NB4 (cell line): ENCODE data around the gene ZBP1.
A peak's percentile ranks its signal among the peaks of the same experiment; 100 is the strongest.

Experiments used
- DNase-seq: peaks from one replicate; pipeline ENCODE4 v3.0.0; 2010; ENCODE audit warnings: low read depth
- H3K4me3 ChIP-seq: one replicate; pipeline ENCODE4 v1.5.1; 2011; ENCODE audit warnings: mild to moderate bottlenecking, low read depth, low read length, moderate library complexity
- MYC ChIP-seq: IDR thresholded peaks from 2 replicates; pipeline ENCODE4 v1.6.1; 2011; ENCODE audit warnings: low read depth, low read length
- POLR2A ChIP-seq: IDR thresholded peaks from 2 replicates; pipeline ENCODE4 v1.6.1; 2011; ENCODE audit warnings: mild to moderate bottlenecking; ENCODE audit not compliant: insufficient read length; ENCODE audit errors: extremely low read depth
- TF ChIP-seq, protein P1 (sequence below): IDR thresholded peaks from 2 replicates; pipeline ENCODE4 v1.6.1; 2011; ENCODE audit warnings: low read depth, low read length
- TF ChIP-seq, protein P2 (sequence below): IDR thresholded peaks from one replicate; pipeline ENCODE4 v1.5.1; 2012; ENCODE audit warnings: low read depth, low read length

The ZBP1 gene

DNA sequence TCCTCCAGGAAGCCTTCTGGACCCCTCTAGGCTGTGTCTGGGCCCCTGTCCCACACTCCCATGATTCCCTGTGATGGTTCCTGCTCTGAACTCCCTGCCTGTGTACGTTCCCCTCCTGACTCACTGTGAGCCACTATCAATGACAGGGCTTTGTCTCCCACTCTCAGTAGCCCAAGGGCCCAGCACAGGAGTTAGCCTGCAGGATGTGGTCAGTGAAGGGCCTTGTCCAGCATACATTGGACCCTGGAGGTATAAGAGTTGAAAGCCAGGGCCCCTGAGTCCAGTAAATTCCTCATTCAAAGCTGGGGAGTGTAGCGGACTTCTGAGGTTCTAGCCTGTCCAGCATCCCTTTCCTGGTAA, 19.0 kb downstream of the ZBP1 start:
- no peak overlapping the region for H3K4me3 ChIP-seq
- no peak for DNase-seq
- TF ChIP-seq, protein P1, sequence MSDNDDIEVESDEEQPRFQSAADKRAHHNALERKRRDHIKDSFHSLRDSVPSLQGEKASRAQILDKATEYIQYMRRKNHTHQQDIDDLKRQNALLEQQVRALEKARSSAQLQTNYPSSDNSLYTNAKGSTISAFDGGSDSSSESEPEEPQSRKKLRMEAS = no peak
- TF ChIP-seq POLR2A = no peak
- TF ChIP-seq, protein P2, sequence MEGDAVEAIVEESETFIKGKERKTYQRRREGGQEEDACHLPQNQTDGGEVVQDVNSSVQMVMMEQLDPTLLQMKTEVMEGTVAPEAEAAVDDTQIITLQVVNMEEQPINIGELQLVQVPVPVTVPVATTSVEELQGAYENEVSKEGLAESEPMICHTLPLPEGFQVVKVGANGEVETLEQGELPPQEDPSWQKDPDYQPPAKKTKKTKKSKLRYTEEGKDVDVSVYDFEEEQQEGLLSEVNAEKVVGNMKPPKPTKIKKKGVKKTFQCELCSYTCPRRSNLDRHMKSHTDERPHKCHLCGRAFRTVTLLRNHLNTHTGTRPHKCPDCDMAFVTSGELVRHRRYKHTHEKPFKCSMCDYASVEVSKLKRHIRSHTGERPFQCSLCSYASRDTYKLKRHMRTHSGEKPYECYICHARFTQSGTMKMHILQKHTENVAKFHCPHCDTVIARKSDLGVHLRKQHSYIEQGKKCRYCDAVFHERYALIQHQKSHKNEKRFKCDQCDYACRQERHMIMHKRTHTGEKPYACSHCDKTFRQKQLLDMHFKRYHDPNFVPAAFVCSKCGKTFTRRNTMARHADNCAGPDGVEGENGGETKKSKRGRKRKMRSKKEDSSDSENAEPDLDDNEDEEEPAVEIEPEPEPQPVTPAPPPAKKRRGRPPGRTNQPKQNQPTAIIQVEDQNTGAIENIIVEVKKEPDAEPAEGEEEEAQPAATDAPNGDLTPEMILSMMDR = no peak
- TF ChIP-seq MYC = no peak

DNA sequence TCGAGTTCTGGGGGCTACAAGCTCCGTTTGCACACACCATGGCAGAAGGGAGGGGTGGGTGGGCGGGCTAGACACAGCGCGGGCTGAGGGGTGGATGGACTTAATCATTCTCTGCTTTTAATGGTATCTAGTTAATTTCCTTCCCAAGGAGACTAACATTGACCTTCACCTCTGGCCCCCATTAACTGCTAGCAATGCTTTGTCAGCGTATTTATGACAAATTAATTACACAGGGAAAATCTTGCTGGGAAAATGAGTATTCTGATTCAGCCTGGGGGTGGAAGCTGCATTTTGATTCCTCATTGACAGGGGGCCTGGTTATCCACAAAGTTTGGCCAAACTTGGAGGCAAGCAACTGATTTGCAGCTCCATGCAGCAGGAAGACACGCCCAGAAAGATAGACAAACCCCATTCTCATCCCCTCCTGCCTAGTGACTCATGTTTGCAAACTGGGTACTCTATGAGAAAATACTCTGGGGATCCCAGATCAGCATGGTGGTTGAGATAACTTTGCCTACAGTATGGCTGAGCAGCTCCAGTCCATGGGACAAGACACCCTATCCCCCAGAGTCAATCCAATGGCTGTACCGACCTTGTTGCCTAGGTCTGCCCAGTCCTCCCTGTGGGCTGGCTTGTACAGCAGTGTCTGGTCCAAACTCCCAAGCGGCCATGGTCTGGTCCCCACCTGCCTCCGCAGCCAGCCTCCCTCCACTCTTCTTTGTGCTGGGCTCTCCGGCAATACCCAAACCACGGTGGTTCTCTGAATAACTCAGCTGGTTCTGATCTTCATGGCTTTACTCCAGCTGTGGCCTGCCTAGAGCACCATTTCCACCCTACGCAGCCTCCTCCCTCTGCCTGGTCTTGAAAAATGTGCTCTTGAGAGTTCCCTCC, 19.7 kb downstream of the ZBP1 start:
- TF ChIP-seq, protein P1 = no peak
- no peak for TF ChIP-seq MYC
- TF ChIP-seq, protein P2 = no peak
- no peak for TF ChIP-seq POLR2A
- H3K4me3 ChIP-seq = no peak overlapping the region
- DNase-seq = no peak

DNA sequence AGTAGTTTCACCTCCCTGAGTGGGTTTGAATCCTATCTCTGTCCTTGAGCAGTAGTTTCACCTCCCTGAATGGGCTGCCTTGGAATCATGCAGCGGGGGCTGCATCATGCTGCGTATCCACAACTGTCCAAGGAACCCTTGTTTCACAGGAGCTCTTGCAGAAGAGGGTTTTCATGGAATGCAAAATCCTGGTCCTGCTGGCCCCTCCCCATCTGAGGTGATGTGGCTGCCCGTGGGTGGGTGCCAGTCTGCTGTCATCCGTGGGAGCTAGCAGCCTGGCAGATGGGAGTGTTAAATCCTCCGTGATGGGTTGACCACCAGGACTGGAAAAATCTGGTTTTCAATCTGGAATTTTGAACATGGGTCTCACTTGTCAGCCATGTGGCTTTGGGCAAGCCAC, 21.7 kb downstream of the ZBP1 start:
- no peak overlapping the region for H3K4me3 ChIP-seq
- DNase-seq = no peak
- TF ChIP-seq, protein P2 = no peak
- TF ChIP-seq POLR2A = no peak
- TF ChIP-seq, protein P1 = no peak
- no peak for TF ChIP-seq MYC

DNA sequence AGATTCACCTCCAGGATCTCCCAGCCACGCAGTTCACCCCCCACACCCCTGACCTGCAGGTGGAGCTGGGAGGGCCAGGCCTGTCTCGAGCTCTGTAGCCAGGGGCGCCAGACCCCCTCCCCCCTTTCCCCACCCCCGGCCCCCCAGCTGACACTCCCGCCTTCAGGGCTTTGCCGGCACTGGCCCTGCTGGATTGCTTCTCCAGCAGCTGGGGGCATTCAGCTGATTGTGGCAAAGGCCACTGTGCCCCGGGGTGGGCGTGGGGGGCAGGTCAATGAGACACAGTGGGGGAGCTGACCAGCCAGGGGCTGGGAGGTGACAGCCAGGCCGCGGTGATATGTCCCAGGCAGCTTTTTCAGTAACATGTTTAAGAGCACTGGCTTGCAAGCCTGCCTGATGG, 22.2 kb downstream of the ZBP1 start:
- TF ChIP-seq, protein P1 = no peak
- no peak for TF ChIP-seq POLR2A
- TF ChIP-seq MYC = no peak
- TF ChIP-seq, protein P2 = no peak
- no peak for DNase-seq
- no peak overlapping the region for H3K4me3 ChIP-seq

DNA sequence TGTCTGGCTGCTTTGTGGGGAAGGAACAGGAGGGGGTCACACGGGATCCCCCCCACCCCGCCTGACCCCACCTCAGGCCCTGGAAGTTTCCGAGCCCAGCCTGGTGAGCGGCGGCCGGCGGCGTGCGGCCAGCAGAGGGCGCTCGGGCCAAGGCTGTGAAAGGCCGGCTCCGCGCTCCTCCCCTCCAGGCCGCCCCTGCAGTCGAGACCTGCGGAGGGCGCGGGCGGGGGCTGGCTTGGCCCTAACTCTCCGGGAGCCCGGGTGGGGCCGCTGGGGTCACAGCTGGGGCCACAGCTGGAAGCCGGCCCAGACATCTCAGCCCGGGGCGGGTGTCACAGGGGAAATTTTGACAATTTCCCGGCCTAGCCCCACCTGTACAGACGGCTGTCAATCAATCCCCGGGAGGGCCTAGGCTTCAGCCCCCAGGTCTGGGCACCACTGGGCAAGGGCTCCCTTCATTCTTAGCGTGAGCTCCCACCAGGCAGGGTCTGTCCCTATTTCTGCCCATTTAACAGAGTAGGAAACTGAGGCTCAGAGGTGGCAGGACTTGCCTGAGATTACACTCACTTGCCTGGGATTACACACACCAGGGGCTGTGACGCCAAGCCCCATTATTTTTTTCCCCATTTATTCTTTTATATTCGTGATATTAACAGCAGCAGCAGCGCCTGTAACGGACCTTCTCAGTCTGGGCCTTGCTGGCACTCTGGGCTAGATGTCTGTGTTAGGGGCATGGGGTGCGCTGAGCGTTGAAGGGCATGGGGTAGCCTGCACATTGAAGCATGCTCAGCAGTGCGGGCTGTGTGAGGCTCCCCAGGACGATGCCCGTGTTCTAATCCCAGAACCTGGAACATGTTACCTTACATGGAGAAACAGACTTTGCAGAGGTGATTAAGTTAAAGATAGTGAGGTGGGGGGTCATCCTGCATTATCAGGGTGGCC, 23.0 kb downstream of the ZBP1 start:
- no peak overlapping the region for H3K4me3 ChIP-seq

More for the DNA sequence above, 23.0 kb downstream of the ZBP1 start:
- peak; percentile 68 for DNase-seq
- TF ChIP-seq, protein P2 = peak; percentile 79
- TF ChIP-seq POLR2A = no peak
- no peak for TF ChIP-seq MYC
